ENCODE data around the gene LRRC37B.
"Not testable (repeated sequence)": the region's sequence is repeated elsewhere in the genome, so short reads cannot be mapped to it uniquely, and the experiment has no call there.

DNA sequence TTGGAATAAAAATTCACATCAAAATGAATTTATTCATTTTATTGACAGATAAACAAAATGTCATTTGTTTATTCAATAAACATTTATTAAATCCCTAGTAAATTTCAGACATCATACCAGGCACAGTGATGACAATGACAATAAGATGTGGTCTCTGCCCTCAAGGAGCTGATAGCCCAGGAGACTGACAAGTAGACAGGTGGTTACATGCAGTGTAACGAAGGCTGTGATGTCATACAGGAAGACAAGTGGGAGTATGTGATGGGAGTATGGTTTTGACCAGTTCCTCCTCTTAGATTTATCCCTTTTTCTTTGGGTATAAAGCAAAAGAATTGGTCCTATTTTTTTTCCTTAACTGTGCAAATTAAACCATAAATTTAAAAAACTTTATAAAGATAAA is 26.6 kb downstream of the LRRC37B start:
- not testable (repeated sequence) for TF ChIP-seq POLR2A (IDR thresholded peaks at IDR 0.05; ENCODE audit: low read depth)
- TF ChIP-seq, protein P1, sequence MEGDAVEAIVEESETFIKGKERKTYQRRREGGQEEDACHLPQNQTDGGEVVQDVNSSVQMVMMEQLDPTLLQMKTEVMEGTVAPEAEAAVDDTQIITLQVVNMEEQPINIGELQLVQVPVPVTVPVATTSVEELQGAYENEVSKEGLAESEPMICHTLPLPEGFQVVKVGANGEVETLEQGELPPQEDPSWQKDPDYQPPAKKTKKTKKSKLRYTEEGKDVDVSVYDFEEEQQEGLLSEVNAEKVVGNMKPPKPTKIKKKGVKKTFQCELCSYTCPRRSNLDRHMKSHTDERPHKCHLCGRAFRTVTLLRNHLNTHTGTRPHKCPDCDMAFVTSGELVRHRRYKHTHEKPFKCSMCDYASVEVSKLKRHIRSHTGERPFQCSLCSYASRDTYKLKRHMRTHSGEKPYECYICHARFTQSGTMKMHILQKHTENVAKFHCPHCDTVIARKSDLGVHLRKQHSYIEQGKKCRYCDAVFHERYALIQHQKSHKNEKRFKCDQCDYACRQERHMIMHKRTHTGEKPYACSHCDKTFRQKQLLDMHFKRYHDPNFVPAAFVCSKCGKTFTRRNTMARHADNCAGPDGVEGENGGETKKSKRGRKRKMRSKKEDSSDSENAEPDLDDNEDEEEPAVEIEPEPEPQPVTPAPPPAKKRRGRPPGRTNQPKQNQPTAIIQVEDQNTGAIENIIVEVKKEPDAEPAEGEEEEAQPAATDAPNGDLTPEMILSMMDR (IDR thresholded peaks at IDR 0.05) = not testable (repeated sequence)

Measured in esophagus muscularis mucosa (tissue), 3 donors.